PC-3 (cell line): ENCODE results near the gene SACS. TPM values are rescaled to one million over a fixed set of nuclear protein-coding genes. Genes with fewer than 3 reads are reported as not detected.
"Not testable (repeated sequence)": the region's sequence is repeated elsewhere in the genome, so short reads cannot be mapped to it uniquely, and the experiment has no call there.

Experiments used
- ATAC-seq: fragments of 200-7000 bp; cut with Tn5 transposase; 2 replicates; pipeline ENCODE4 v1.9.1; 2020; ENCODE audit warnings: mild to moderate bottlenecking, moderate library complexity
- BruUV-seq: library from RNA; stranded (reverse); fragments of 400-500 nt; replicated peaks from 2 replicates; lab custom pipeline; 2021; lab: Mats Ljungman, UMichigan
- CTCF ChIA-PET: fragments of 300-600 bp; sonication (Branson Sonifier 250); formaldehyde crosslinking; loops from one replicate; lab custom pipeline; 2022; ENCODE audit warnings: antibody characterized with exemption; lab: Charles Lee
- POLR2A ChIA-PET: fragments of 300-600 bp; sonication (Branson Sonifier 250); formaldehyde crosslinking; loops from one replicate; lab custom pipeline; 2022; ENCODE audit warnings: antibody characterized with exemption; ENCODE audit not compliant: unreplicated experiment; lab: Charles Lee
- DNase-seq: peaks from one replicate; pipeline ENCODE4 v3.0.0-alpha.2; 2015
- H2AFZ ChIP-seq: fragments of 300-600 bp; sonication (generic); 2 replicates; pipeline ENCODE4 v1.6.0; 2016; ENCODE audit warnings: antibody characterized with exemption, low read length
- H3F3A ChIP-seq: fragments of 300-600 bp; sonication (generic); one replicate; pipeline ENCODE4 v1.6.0; 2017; ENCODE audit warnings: antibody characterized with exemption, low read length, control low read depth, mild to moderate bottlenecking; ENCODE audit not compliant: unreplicated experiment
- H3K27ac ChIP-seq: fragments of 300-600 bp; sonication (generic); 2 replicates; pipeline ENCODE4 v1.5.1; 2016; ENCODE audit warnings: mild to moderate bottlenecking, low read length
- H3K27me3 ChIP-seq: fragments of 300-600 bp; sonication (generic); 2 replicates; pipeline ENCODE4 v1.6.1; 2016; ENCODE audit warnings: low read length, mixed read lengths
- H3K36me3 ChIP-seq: fragments of 300-600 bp; sonication (generic); 2 replicates; pipeline ENCODE4 v1.6.1; 2016; ENCODE audit warnings: low read depth, mixed run types, low read length, mixed read lengths
- H3K4me1 ChIP-seq: fragments of 300-600 bp; sonication (generic); 2 replicates; pipeline ENCODE4 v1.5.1; 2016; ENCODE audit warnings: low read length; ENCODE audit not compliant: insufficient read depth
- H3K4me2 ChIP-seq: fragments of 300-600 bp; sonication (generic); 2 replicates; pipeline ENCODE4 v1.6.0; 2016; ENCODE audit warnings: low read length
- H3K4me3 ChIP-seq: fragments of 300-600 bp; sonication (generic); 2 replicates; pipeline ENCODE4 v1.5.1; 2016; ENCODE audit warnings: mild to moderate bottlenecking, low read length, mixed read lengths
- H3K79me2 ChIP-seq: fragments of 300-600 bp; sonication (generic); 2 replicates; pipeline ENCODE4 v1.6.1; 2017; ENCODE audit warnings: low read length, mixed read lengths
- H3K9ac ChIP-seq: fragments of 300-600 bp; sonication (generic); 2 replicates; pipeline ENCODE4 v1.6.0; 2016; ENCODE audit warnings: mild to moderate bottlenecking, low read length
- H3K9me2 ChIP-seq: fragments of 300-600 bp; sonication (generic); replicated peaks from 2 replicates; pipeline ENCODE4 v1.6.1; 2016; ENCODE audit warnings: mixed run types, low read length, mixed read lengths
- H3K9me3 ChIP-seq: fragments of 300-600 bp; sonication (generic); 2 replicates; pipeline ENCODE4 v1.6.1; 2016; ENCODE audit warnings: low read length, mixed read lengths
- H4K20me1 ChIP-seq: fragments of 300-600 bp; sonication (generic); 2 replicates; pipeline ENCODE4 v1.6.1; 2016; ENCODE audit warnings: low read length, mixed read lengths
- EZH2 ChIP-seq: fragments of 300-600 bp; sonication (generic); IDR thresholded peaks from one replicate; pipeline ENCODE4 v1.6.1; 2017; ENCODE audit warnings: antibody characterized with exemption, mild to moderate bottlenecking, low read length; ENCODE audit not compliant: unreplicated experiment
- EZH2phosphoT487 ChIP-seq: fragments of 300-600 bp; sonication (generic); IDR thresholded peaks from 2 replicates; pipeline ENCODE4 v1.6.1; 2018; ENCODE audit warnings: mild to moderate bottlenecking, antibody characterized with exemption, low read length, borderline replicate concordance
- intact Hi-C: fragments of 100-400 bp; cut with micrococcal nuclease; formaldehyde crosslinking; loops from 2 replicates; pipeline ENCODE4 v1.9.0; 2023
- total RNA-seq: library from RNA; depleted of rRNA; stranded (reverse); fragments of >200 nt; gene quantifications from 2 replicates; pipeline ENCODE4 v1.2.3, GENCODE V29; 2014
- TF ChIP-seq, protein P1 (sequence below): fragments of 300-600 bp; sonication (generic); conservative IDR thresholded peaks from 2 replicates; pipeline ENCODE4 v1.5.1; 2017; ENCODE audit warnings: antibody characterized with exemption, low read depth, mild to moderate bottlenecking, low read length

Gene SACS
- total RNA-seq, 1 experiment from 2014 or later: 31.6 TPM

DNA sequence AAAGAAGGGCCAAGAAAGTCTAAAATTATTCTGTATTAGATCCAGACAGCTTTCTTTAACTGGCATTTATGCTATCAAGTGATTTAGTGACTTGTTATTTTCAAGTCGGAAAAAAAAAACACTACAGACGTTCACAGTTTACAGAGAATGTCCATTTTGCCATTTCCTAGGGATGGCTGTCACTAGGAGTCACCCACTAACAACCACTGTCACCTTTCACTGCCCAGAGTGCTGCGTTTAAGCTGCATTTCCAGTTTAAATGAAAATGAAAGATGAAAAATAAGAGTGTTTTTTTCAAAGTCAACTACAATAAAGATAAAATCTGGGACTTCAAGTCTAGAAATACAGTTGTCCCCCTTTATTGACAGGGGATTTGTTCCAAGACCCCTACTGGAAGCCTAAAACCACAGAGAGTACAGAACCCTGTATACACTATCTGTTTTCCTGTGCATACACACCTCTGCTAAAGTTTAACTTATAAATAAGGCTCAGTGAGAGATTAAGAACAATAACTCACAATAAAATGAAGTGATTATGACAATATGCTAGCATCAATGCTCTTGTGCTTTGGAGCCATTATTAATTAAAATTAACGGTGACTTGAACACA lies 112.5 kb downstream of the SACS start:
- ATAC-seq (peak; percentile 3), DNase-seq (peak; percentile 4)
- H3K4me2 ChIP-seq: peak overlapping the region; percentile 84
- TF ChIP-seq EZH2 (no peak), EZH2phosphoT487 (no peak)
- TF ChIP-seq, protein P1, sequence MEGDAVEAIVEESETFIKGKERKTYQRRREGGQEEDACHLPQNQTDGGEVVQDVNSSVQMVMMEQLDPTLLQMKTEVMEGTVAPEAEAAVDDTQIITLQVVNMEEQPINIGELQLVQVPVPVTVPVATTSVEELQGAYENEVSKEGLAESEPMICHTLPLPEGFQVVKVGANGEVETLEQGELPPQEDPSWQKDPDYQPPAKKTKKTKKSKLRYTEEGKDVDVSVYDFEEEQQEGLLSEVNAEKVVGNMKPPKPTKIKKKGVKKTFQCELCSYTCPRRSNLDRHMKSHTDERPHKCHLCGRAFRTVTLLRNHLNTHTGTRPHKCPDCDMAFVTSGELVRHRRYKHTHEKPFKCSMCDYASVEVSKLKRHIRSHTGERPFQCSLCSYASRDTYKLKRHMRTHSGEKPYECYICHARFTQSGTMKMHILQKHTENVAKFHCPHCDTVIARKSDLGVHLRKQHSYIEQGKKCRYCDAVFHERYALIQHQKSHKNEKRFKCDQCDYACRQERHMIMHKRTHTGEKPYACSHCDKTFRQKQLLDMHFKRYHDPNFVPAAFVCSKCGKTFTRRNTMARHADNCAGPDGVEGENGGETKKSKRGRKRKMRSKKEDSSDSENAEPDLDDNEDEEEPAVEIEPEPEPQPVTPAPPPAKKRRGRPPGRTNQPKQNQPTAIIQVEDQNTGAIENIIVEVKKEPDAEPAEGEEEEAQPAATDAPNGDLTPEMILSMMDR: no peak
- no peaks in the 10 kb centered on the region for H3K36me3 ChIP-seq
- H3K27ac ChIP-seq: peak overlapping the region; percentile 96
- no peaks in the 10 kb centered on the region for H3K79me2 ChIP-seq
- no peak overlapping the region for H3K9ac ChIP-seq
- H2AFZ ChIP-seq: no peak overlapping the region
- H3K9me3 ChIP-seq: no peaks in the 10 kb centered on the region
- no peaks in the 10 kb centered on the region for H3K9me2 ChIP-seq
- ChIA-PET CTCF (interaction anchor here (0.5 to 0.6 kb wide), 2 partner anchors 513 to 520 kb away, joined by 5 to 8 read pairs; no protein-coding TSS in a partner anchor), POLR2A (interaction anchor here (1.1 kb wide), 1 partner anchor 106 kb away, joined by 3 read pairs; no protein-coding TSS in a partner anchor)
- H3K4me1 ChIP-seq: peaks cover 48% of the 10 kb centered on the region
- H3K27me3 ChIP-seq: no peaks in the 10 kb centered on the region
- no peaks in the 10 kb centered on the region for H4K20me1 ChIP-seq
- intact Hi-C loops: loop anchor here (5.0 kb wide), 1 partner anchor 1684 kb away; no protein-coding TSS in a partner anchor
- no peaks in the 10 kb centered on the region for H3F3A ChIP-seq
- TSS peak; percentile 59 for BruUV-seq
- peak overlapping the region; percentile 27; the same call in 1 of the 2 replicates for H3K4me3 ChIP-seq

DNA sequence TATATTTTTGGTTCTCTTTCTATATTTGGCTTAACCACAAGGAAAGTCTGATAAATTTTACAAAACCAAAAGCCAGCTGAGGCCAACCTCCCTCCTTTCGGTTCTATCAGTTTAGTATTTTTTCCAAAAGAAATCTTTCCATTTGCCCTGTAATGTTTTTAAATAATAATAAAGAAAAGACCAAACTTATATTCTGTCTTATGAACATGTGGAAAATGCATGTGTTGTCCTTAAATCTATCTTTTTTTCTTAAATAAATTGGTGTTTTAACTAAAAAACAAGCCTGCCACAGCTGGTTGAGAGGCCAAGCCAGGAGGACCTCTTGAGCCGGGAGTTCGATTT lies 113.6 kb downstream of the SACS start:
- Histone ChIP-seq H3K4me1 (peaks cover 48% of the 10 kb centered on the region), H4K20me1 (no peaks in the 10 kb centered on the region), H3F3A (no peaks in the 10 kb centered on the region), H3K4me2 (peak overlapping the region; percentile 20), H3K9me2 (no peaks in the 10 kb centered on the region), H3K4me3 (no peak overlapping the region), H3K79me2 (no peaks in the 10 kb centered on the region), H3K27ac (no peak overlapping the region), H3K9ac (no peak overlapping the region), H3K9me3 (no peaks in the 10 kb centered on the region), H2AFZ (peak overlapping the region; percentile 44; the same call in 1 of the 2 replicates), H3K27me3 (no peaks in the 10 kb centered on the region), H3K36me3 (no peaks in the 10 kb centered on the region)
- DNase-seq (no peak), ATAC-seq (no peak)
- BruUV-seq: no TSS peak
- CTCF ChIA-PET: no interaction called here
- POLR2A ChIA-PET: no interaction called here
- TF ChIP-seq EZH2phosphoT487: no peak
- TF ChIP-seq, protein P1: no peak
- TF ChIP-seq EZH2: no peak
- intact Hi-C loops: loop anchor here (1.0 to 5.0 kb wide), 3 partner anchors 145 to 1683 kb away; no protein-coding TSS in a partner anchor

DNA sequence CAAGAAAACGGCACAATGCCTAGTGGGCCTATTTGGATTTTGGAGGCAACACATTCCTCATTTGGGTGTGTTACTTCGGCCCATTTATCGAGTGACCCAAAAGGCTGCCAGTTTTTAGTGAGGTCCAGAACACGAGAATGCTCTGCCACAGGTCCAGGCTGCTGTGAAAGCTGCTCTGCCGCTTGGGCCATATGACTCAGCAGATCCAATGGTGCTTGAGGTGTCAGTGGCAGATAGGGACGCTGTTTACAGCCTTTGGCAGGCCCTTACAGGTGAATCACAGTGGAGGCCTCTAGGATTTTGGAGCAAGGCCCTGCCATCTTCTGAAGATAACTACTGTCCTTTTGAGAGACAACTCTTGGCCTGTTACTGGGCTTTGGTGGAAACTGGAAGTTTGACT lies 118.7 kb downstream of the SACS start:
- H3K4me1 ChIP-seq, H3F3A ChIP-seq, H3K27ac ChIP-seq, POLR2A ChIA-PET, H2AFZ ChIP-seq, H3K79me2 ChIP-seq, H4K20me1 ChIP-seq, H3K9ac ChIP-seq, H3K9me3 ChIP-seq, CTCF ChIA-PET, H3K4me3 ChIP-seq, DNase-seq, H3K36me3 ChIP-seq, BruUV-seq, intact Hi-C loops, ATAC-seq, H3K9me2 ChIP-seq, H3K27me3 ChIP-seq, H3K4me2 ChIP-seq: not testable (repeated sequence)
